ENCODE measurements around the gene KSR2.

The KSR2 gene

GRCh38 chr12:117524806-117525205 lies 444.0 kb downstream of the KSR2 start:
- H3K9me3 ChIP-seq (ENCODE audit: control insufficient read depth, insufficient read depth, low read length) = no peaks in the 10 kb centered on the region
- H3K4me2 ChIP-seq (ENCODE audit: low read length) = no peak overlapping the region
- H3K4me1 ChIP-seq (ENCODE audit: control insufficient read depth, low read length) = no peaks in the 10 kb centered on the region
- H3K27ac ChIP-seq (ENCODE audit: low read depth, low read length) = no peak overlapping the region
- no peaks in the 10 kb centered on the region for H3F3A ChIP-seq (ENCODE audit: control insufficient read depth, insufficient read depth)
- H4K20me1 ChIP-seq (ENCODE audit: control insufficient read depth, insufficient read depth, low read depth, low read length) = no peaks in the 10 kb centered on the region
- no peaks in the 10 kb centered on the region for H3K27me3 ChIP-seq (ENCODE audit: control insufficient read depth, low read length)
- no peaks in the 10 kb centered on the region for H3K9me2 ChIP-seq (replicated peaks; ENCODE audit: control insufficient read depth, low read length)
- no peaks in the 10 kb centered on the region for H3K36me3 ChIP-seq (ENCODE audit: control insufficient read depth, low read length)
- no peak overlapping the region for H3K4me3 ChIP-seq (ENCODE audit: low read length)
- H3K79me2 ChIP-seq (ENCODE audit: control insufficient read depth, low read length) = no peaks in the 10 kb centered on the region
- TF ChIP-seq CTCF (IDR thresholded peaks at IDR 0.05; ENCODE audit: low read depth, low read length, poor library complexity, severe bottlenecking) (no peak), EZH2phosphoT487 (IDR thresholded peaks at IDR 0.05; ENCODE audit: borderline replicate concordance, low read length) (no peak)

- no peaks in the 10 kb centered on the region for H3K9me3 ChIP-seq (ENCODE audit: control insufficient read depth, insufficient read depth, low read length)
- no peak overlapping the region for H3K4me2 ChIP-seq (ENCODE audit: low read length)
- no peaks in the 10 kb centered on the region for H3K9me2 ChIP-seq (replicated peaks; ENCODE audit: control insufficient read depth, low read length)
- H3K27me3 ChIP-seq (ENCODE audit: control insufficient read depth, low read length) = no peaks in the 10 kb centered on the region
- no peaks in the 10 kb centered on the region for H4K20me1 ChIP-seq (ENCODE audit: control insufficient read depth, insufficient read depth, low read depth, low read length)
- no peaks in the 10 kb centered on the region for H3F3A ChIP-seq (ENCODE audit: control insufficient read depth, insufficient read depth)
- no peaks in the 10 kb centered on the region for H3K36me3 ChIP-seq (ENCODE audit: control insufficient read depth, low read length)
- H3K4me3 ChIP-seq (ENCODE audit: low read length) = no peak overlapping the region
- no peaks in the 10 kb centered on the region for H3K4me1 ChIP-seq (ENCODE audit: control insufficient read depth, low read length)
- TF ChIP-seq EZH2phosphoT487 (IDR thresholded peaks at IDR 0.05; ENCODE audit: borderline replicate concordance, low read length) (no peak), CTCF (IDR thresholded peaks at IDR 0.05; ENCODE audit: low read depth, low read length, poor library complexity, severe bottlenecking) (no peak)
- no peak overlapping the region for H3K27ac ChIP-seq (ENCODE audit: low read depth, low read length)
- no peaks in the 10 kb centered on the region for H3K79me2 ChIP-seq (ENCODE audit: control insufficient read depth, low read length)
These were observed 444.8 kb downstream of the KSR2 start for GRCh38 chr12:117523971-117524370.

- Histone ChIP-seq H3K79me2 (ENCODE audit: control insufficient read depth, low read length) (no peaks in the 10 kb centered on the region), H3K27ac (ENCODE audit: low read depth, low read length) (no peak overlapping the region), H3K36me3 (ENCODE audit: control insufficient read depth, low read length) (no peaks in the 10 kb centered on the region), H3K4me3 (ENCODE audit: low read length) (no peak overlapping the region), H3F3A (ENCODE audit: control insufficient read depth, insufficient read depth) (no peaks in the 10 kb centered on the region), H3K9me2 (replicated peaks; ENCODE audit: control insufficient read depth, low read length) (no peaks in the 10 kb centered on the region), H3K9me3 (ENCODE audit: control insufficient read depth, insufficient read depth, low read length) (no peaks in the 10 kb centered on the region), H4K20me1 (ENCODE audit: control insufficient read depth, insufficient read depth, low read depth, low read length) (no peaks in the 10 kb centered on the region), H3K27me3 (ENCODE audit: control insufficient read depth, low read length) (no peaks in the 10 kb centered on the region), H3K4me1 (ENCODE audit: control insufficient read depth, low read length) (no peaks in the 10 kb centered on the region), H3K4me2 (ENCODE audit: low read length) (no peak overlapping the region)
- no peak for TF ChIP-seq CTCF (IDR thresholded peaks at IDR 0.05; ENCODE audit: low read depth, low read length, poor library complexity, severe bottlenecking)
- TF ChIP-seq EZH2phosphoT487 (IDR thresholded peaks at IDR 0.05; ENCODE audit: borderline replicate concordance, low read length) = no peak
These were observed 446.2 kb downstream of the KSR2 start for GRCh38 chr12:117522559-117522958.

- Histone ChIP-seq H3K4me1 (ENCODE audit: control insufficient read depth, low read length) (no peaks in the 10 kb centered on the region), H3K4me2 (ENCODE audit: low read length) (no peak overlapping the region), H3K27me3 (ENCODE audit: control insufficient read depth, low read length) (no peaks in the 10 kb centered on the region), H3K36me3 (ENCODE audit: control insufficient read depth, low read length) (no peaks in the 10 kb centered on the region), H3K79me2 (ENCODE audit: control insufficient read depth, low read length) (no peaks in the 10 kb centered on the region), H4K20me1 (ENCODE audit: control insufficient read depth, insufficient read depth, low read depth, low read length) (no peaks in the 10 kb centered on the region), H3K4me3 (ENCODE audit: low read length) (no peak overlapping the region), H3K9me3 (ENCODE audit: control insufficient read depth, insufficient read depth, low read length) (no peaks in the 10 kb centered on the region), H3K27ac (ENCODE audit: low read depth, low read length) (no peak overlapping the region), H3K9me2 (replicated peaks; ENCODE audit: control insufficient read depth, low read length) (no peaks in the 10 kb centered on the region), H3F3A (ENCODE audit: control insufficient read depth, insufficient read depth) (no peaks in the 10 kb centered on the region)
- TF ChIP-seq CTCF (IDR thresholded peaks at IDR 0.05; ENCODE audit: low read depth, low read length, poor library complexity, severe bottlenecking) = no peak
These were observed 446.9 kb downstream of the KSR2 start for GRCh38 chr12:117521867-117522266.
